Ectodermal cell (in vitro differentiated cells): Measurements from ENCODE around the gene BCAS2.

Experiments
- H3K27ac ChIP-seq: 2 replicates; pipeline ENCODE4 v1.7.0; 2013; ENCODE audit warnings: mild to moderate bottlenecking, low read depth, low read length; ENCODE audit not compliant: insufficient read depth, poor library complexity, severe bottlenecking
- H3K27me3 ChIP-seq: 2 replicates; pipeline ENCODE4 v1.7.0; 2013; ENCODE audit warnings: mild to moderate bottlenecking, low read length; ENCODE audit not compliant: insufficient read depth, control insufficient read depth, poor library complexity, severe bottlenecking
- H3K36me3 ChIP-seq: one replicate; pipeline ENCODE4 v1.7.0; 2013; ENCODE audit warnings: low read length; ENCODE audit not compliant: control insufficient read depth, insufficient read depth
- H3K4me1 ChIP-seq: one replicate; pipeline ENCODE4 v1.7.0; 2013; ENCODE audit warnings: low read length; ENCODE audit not compliant: control insufficient read depth, insufficient read depth
- H3K4me3 ChIP-seq: 2 replicates; pipeline ENCODE4 v1.7.0; 2013; ENCODE audit warnings: low read depth, low read length, control low read depth; ENCODE audit not compliant: insufficient read depth
- H3K9me3 ChIP-seq: 2 replicates; pipeline ENCODE4 v1.7.0; 2013; ENCODE audit warnings: mild to moderate bottlenecking, low read length, moderate library complexity; ENCODE audit not compliant: control insufficient read depth
- WGBS, 2 experiments: methylation state at CpG; one replicate each; pipeline ENCODE4 v1.1.7; 2013; ENCODE audit warnings: missing lambda C conversion rate in 2 of 2; 5-methylcytosine and 5-hydroxymethylcytosine counted together

BCAS2 gene

DNA sequence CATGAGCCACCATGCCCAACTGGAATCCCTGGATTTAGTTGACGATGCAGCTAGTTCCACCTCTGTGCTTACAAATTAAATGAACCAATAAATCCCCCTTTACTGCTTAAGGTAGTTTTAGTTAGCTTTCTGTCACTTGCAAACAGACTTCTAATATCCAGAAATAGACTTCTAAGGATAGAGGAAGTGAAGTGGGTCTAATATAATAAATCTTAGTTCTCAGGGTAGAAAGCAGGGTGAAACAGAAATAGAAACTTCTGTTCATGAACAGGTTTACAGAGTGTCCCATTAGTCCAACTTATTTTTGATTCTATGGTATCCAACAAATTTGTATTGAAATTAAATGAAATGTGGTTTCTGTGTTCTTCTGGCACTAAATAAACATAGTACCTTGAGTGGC, 20.1 kb downstream of the BCAS2 start:
- WGBS, 2 experiments = 80 to 89% methylated on average over 1 of the region's 1 CpG
- no peaks in the 10 kb centered on the region for H3K9me3 ChIP-seq

DNA sequence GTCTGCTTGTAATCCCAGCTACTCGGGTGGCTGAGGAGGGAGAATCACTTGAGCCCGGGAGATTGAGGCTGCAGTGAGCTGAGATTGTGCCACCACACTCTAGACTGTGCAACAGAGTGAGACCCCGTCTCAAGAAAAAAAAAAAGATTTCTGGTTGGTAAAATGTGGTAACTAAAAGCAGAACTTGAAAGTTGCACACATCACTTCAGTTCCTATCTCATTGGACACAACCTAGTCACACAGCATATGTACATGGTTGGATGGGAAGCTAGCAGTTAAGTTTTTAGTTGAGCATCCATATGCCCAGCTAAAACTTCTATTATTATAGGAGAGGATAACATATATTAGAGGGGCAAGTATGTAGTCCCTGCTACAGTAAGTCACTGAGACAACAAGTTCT, 22.1 kb downstream of the BCAS2 start:
- H3K4me3 ChIP-seq = no peak overlapping the region
- H3K36me3 ChIP-seq = no peaks in the 10 kb centered on the region
- 87 to 96% methylated on average over 3 of the region's 3 CpGs for WGBS, 2 experiments
- no peaks in the 10 kb centered on the region for H3K27me3 ChIP-seq
- H3K27ac ChIP-seq = no peak overlapping the region
- no peaks in the 10 kb centered on the region for H3K9me3 ChIP-seq
- no peaks in the 10 kb centered on the region for H3K4me1 ChIP-seq

More for the DNA sequence above, 20.1 kb downstream of the BCAS2 start:
- H3K4me1 ChIP-seq = no peaks in the 10 kb centered on the region
- no peak overlapping the region for H3K4me3 ChIP-seq
- H3K27ac ChIP-seq = no peak overlapping the region
- H3K27me3 ChIP-seq = no peaks in the 10 kb centered on the region
- H3K36me3 ChIP-seq = peaks cover 9% of the 10 kb centered on the region

DNA sequence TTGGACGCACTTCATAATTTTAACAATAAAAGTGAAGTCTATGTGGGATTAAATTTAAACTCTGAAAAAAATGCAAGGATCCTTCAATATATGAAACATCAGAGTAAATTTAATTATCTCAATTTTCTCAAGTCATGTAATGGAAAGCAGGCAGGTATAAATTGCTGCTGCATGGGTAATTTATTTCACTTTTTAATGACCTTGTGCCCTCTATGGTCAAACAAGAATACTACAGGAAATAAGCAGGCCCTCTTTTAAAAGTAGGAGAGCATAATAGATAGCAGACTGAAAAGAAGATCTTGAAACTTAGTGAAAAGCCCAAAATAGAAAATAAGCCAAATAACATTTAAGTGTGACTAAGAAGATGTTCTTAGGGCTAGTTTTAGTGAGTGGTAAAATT, 22.9 kb downstream of the BCAS2 start:
- no peaks in the 10 kb centered on the region for H3K36me3 ChIP-seq
- no peaks in the 10 kb centered on the region for H3K4me1 ChIP-seq
- WGBS, 2 experiments = 67% methylated on average over 1 of the region's 1 CpG; no CpG with 5 or more reads in 1 of the 2 experiments
- H3K4me3 ChIP-seq = no peak overlapping the region
- H3K27ac ChIP-seq = no peak overlapping the region
- H3K9me3 ChIP-seq = no peaks in the 10 kb centered on the region
- H3K27me3 ChIP-seq = no peaks in the 10 kb centered on the region

DNA sequence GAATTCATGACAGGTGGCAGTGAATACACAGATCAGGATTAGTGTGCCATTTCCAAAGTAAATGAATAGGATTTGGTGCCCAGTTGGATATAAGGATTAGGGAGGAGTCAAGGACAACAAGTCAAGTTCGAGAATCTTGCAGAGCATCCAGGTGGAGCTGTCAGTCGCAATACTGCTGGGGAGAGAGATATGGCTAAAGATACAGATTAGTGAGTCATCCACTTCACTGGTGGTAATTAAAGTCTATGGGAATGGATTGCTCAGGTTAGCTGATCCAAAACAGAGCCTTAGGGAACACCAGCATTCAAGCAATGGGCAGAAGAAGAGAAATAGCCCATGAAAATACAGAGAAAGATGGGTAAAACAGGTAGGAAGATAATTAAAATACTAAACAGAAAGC, 26.8 kb downstream of the BCAS2 start:
- H3K4me1 ChIP-seq = no peaks in the 10 kb centered on the region
- no peaks in the 10 kb centered on the region for H3K36me3 ChIP-seq
- WGBS, 2 experiments = 90 to 92% methylated on average over 2 of the region's 2 CpGs
- H3K27ac ChIP-seq = no peak overlapping the region
- no peaks in the 10 kb centered on the region for H3K9me3 ChIP-seq
- no peaks in the 10 kb centered on the region for H3K27me3 ChIP-seq
- H3K4me3 ChIP-seq = no peak overlapping the region

DNA sequence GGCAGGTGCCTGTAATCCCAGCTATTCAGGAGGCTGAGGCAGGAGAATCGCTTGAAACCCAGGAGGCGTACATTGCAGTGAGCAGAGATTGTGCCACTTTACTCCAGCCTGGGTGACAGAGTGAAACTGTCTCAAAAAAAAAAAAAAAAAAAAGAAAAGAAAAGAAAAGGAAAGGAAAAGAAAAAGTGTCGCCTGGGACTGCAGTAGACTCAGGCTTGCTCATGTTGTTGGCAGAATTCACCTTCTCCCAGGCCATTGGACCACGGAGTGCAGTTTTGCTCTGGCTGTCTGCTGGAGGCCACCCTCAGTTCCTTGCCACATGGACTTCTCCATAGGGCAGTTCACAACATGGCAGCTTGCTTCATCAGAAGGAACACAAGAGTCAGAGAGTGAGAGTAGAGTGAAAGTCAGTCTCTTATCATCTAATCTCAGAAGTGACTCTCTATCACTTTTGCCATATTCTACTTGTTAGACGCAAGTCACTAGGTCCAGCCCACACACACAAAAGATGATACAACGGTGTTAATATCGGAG, 29.2 kb downstream of the BCAS2 start:
- Histone ChIP-seq H3K27me3 (no peaks in the 10 kb centered on the region), H3K9me3 (no peaks in the 10 kb centered on the region), H3K36me3 (no peaks in the 10 kb centered on the region), H3K27ac (no peak overlapping the region), H3K4me1 (no peaks in the 10 kb centered on the region), H3K4me3 (no peak overlapping the region)
- WGBS, 2 experiments = 95 to 96% methylated on average over 7 of the region's 7 CpGs

DNA sequence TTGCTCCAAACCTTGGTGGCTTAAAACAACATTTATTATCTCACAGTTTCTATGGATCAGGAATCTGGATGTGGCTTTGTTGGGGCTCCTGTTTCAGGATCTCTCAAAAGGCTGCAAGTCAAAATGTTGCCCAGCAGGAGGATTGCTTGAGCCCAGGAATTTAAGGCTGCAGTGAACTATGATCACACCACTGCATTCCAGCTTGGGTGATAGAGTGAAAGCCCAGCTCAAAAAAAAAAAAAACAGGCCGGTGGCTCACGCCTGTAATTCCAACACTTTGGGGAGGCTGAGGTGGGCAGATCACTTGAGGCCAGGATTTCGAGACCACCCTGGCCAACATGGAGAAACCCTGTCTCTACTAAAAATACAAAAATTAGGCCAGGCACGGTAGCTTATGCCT, 30.0 kb downstream of the BCAS2 start:
- no peak overlapping the region for H3K4me3 ChIP-seq
- H3K27ac ChIP-seq = no peak overlapping the region
- H3K9me3 ChIP-seq = no peaks in the 10 kb centered on the region
- H3K4me1 ChIP-seq = no peaks in the 10 kb centered on the region
- WGBS, 2 experiments = 82 to 88% methylated on average over 4 of the region's 4 CpGs
- no peaks in the 10 kb centered on the region for H3K27me3 ChIP-seq
- H3K36me3 ChIP-seq = no peaks in the 10 kb centered on the region

DNA sequence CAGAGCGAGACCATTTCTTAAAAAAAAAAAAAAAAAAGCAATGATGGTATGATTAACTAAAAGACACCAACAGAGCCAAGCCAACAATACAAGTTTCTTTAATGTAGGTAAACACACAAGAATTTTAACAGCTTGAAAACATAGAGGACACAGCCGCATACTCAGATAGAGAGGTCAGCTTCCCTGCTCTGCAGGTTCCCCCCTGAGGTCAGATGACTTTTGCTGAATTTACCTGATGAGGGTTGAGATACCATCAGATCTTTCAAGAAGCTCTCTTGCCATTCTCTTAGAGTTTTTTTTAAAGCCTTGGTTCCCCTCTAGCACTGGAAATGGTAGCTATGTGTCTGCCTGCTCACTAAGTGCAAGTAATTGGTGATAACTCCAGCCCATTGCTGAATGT, 31.1 kb downstream of the BCAS2 start:
- Histone ChIP-seq H3K4me3 (no peak overlapping the region), H3K27ac (no peak overlapping the region), H3K4me1 (no peaks in the 10 kb centered on the region), H3K27me3 (no peaks in the 10 kb centered on the region), H3K9me3 (no peaks in the 10 kb centered on the region), H3K36me3 (no peaks in the 10 kb centered on the region)
- WGBS, 2 experiments = 100% methylated on average over 1 of the region's 2 CpGs

DNA sequence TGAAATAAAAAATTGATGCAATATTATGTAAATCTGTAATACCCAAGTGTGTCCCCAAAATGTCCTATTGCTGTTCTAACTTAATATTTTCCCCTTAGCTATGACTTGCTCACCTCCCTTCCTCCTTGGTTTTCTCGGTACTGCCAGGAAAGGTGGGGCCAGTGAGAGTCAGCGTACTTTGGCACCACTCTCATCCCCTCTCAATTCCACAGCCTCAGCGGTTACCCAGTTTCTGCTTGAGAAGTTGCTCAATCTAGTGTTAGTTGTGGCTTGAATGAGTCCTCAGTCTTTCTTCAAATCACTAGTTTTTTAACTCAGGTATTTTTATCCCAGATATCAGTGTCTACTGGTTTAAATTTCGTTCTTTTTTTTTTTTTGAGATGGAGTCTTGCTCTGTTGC, 32.3 kb downstream of the BCAS2 start:
- Histone ChIP-seq H3K27me3 (no peaks in the 10 kb centered on the region), H3K4me1 (no peaks in the 10 kb centered on the region), H3K9me3 (no peaks in the 10 kb centered on the region), H3K36me3 (no peaks in the 10 kb centered on the region), H3K4me3 (no peak overlapping the region), H3K27ac (no peak overlapping the region)
- WGBS, 2 experiments = 92 to 94% methylated on average over 2 to 4 of the region's 4 CpGs

DNA sequence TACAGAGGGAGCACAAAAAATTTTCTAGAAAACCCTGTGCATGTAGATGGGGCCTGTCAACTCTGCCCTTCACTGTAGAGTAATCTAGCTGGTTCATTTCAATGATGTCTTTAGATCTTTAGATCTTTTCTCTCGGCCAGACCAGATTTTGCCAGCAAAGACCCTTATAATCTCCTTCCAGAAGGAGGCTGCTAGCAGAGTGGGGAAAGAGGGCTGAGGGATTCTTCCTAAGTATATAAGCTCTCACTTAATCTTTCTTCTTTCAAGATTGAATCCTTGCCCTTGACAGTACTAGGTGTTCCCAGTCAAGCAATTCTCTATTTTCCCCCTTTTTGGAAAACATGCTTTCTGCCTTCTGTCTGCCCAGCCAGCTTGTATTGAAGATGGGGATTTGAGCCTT, 34.3 kb downstream of the BCAS2 start:
- no peaks in the 10 kb centered on the region for H3K36me3 ChIP-seq
- H3K4me1 ChIP-seq = no peaks in the 10 kb centered on the region
- no peak overlapping the region for H3K4me3 ChIP-seq
- no peak overlapping the region for H3K27ac ChIP-seq
- 71 to 90% methylated on average over 1 of the region's 1 CpG for WGBS, 2 experiments
- no peaks in the 10 kb centered on the region for H3K9me3 ChIP-seq
- no peaks in the 10 kb centered on the region for H3K27me3 ChIP-seq

DNA sequence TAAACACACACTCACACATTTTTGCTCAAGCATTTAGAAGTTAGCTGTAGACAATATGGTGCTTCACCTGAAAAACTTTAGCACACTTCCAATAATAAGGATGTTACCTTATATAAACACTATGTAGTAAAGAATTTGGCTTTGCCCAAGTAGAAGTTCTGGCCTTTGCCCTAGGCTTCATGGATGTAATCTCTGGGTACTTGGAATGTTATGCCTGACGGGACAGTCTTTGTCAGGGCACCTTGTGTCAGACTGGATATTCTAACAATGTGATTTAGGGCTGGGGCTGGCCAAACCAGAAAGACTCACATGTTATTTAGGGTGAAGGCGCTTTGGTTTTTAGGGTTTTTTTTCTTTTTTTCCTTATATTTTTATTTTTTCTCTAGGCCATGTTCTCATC, 35.6 kb downstream of the BCAS2 start:
- H3K4me1 ChIP-seq = no peaks in the 10 kb centered on the region
- WGBS, 2 experiments = 82 to 99% methylated on average over 1 to 2 of the region's 2 CpGs
- H3K27ac ChIP-seq = no peak overlapping the region
- H3K9me3 ChIP-seq = no peaks in the 10 kb centered on the region
- H3K4me3 ChIP-seq = no peak overlapping the region
- H3K27me3 ChIP-seq = no peaks in the 10 kb centered on the region
- no peaks in the 10 kb centered on the region for H3K36me3 ChIP-seq

DNA sequence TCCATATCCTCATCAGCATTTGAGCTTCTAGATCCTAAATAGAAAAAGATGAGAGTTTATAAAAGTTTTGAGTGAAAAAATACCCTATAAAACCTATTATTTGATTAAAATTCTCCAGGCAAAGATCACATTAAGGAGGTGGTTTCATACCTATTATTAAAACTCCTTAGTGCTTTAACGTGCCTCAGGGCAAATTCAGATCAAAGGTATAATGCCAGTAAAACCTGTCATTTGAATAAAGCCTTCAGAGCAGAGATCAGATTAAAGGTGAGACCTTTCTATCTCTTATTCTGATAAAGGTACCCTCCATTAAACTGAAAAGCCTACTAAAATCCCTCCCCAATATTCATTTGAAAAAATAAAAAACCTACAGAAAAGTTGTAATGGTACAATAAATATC, 36.1 kb downstream of the BCAS2 start:
- Histone ChIP-seq H3K27ac (no peak overlapping the region), H3K27me3 (no peaks in the 10 kb centered on the region), H3K9me3 (no peaks in the 10 kb centered on the region), H3K4me1 (no peaks in the 10 kb centered on the region), H3K36me3 (no peaks in the 10 kb centered on the region), H3K4me3 (no peak overlapping the region)
- WGBS, 2 experiments = 91 to 100% methylated on average over 1 of the region's 1 CpG
